HUES48 (cell line): ENCODE results near the gene TXNL4A.

Experiments used
- H3K27ac ChIP-seq: one replicate; pipeline ENCODE4 v1.7.0; 2013; ENCODE audit warnings: low read depth, low read length, inconsistent platforms
- H3K27me3 ChIP-seq: 2 replicates; pipeline ENCODE4 v1.6.1; 2013; ENCODE audit warnings: mild to moderate bottlenecking, low read length; ENCODE audit not compliant: control insufficient read depth, insufficient read depth
- H3K36me3 ChIP-seq: 2 replicates; pipeline ENCODE4 v1.6.1; 2013; ENCODE audit warnings: low read length; ENCODE audit not compliant: control insufficient read depth, insufficient read depth
- H3K4me1 ChIP-seq: 2 replicates; pipeline ENCODE4 v1.6.1; 2013; ENCODE audit warnings: mild to moderate bottlenecking, low read length; ENCODE audit not compliant: control insufficient read depth, insufficient read depth
- H3K4me3 ChIP-seq: 2 replicates; pipeline ENCODE4 v1.5.1; 2013; ENCODE audit warnings: mild to moderate bottlenecking, low read depth, low read length
- H3K9ac ChIP-seq: 2 replicates; pipeline ENCODE4 v1.6.1; 2013; ENCODE audit warnings: mild to moderate bottlenecking, low read depth, low read length, moderate library complexity
- H3K9me3 ChIP-seq: 2 replicates; pipeline ENCODE4 v1.6.1; 2013; ENCODE audit warnings: low read length; ENCODE audit not compliant: control insufficient read depth, insufficient read depth

The TXNL4A gene

DNA sequence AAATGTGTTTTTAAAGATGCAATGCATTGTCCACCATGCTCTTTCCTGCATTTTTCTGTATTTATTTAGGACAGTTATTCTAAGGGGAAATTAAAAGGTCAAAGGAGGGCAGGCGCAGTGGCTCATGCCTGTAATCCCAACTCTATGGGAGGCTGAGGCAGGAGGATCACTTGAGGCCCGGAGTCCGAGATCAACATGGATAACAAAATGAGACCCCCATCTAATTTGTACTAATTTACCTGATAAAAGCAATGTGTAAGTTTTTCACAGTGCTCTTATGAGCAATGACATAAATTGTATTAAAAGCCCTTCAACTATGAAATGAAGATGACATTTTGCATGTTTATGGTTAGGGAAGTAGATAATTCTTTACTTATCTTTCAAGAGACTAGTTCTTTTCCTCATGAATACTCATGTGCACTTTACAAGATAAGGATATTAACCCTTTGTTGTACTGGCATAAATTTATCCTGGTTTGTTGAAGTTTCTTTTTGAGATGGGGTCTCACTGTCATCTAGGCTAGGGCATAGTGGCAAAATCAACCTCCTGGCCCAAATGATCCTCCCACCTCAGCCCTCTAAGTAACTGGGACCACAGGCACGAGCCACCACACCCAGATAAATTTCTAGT, 14.2 kb downstream of the TXNL4A start:
- Histone ChIP-seq H3K4me1 (no peaks in the 10 kb centered on the region), H3K9ac (no peak overlapping the region), H3K27ac (no peak overlapping the region), H3K27me3 (no peaks in the 10 kb centered on the region), H3K36me3 (peaks cover 80% of the 10 kb centered on the region), H3K4me3 (no peak overlapping the region), H3K9me3 (no peaks in the 10 kb centered on the region)

DNA sequence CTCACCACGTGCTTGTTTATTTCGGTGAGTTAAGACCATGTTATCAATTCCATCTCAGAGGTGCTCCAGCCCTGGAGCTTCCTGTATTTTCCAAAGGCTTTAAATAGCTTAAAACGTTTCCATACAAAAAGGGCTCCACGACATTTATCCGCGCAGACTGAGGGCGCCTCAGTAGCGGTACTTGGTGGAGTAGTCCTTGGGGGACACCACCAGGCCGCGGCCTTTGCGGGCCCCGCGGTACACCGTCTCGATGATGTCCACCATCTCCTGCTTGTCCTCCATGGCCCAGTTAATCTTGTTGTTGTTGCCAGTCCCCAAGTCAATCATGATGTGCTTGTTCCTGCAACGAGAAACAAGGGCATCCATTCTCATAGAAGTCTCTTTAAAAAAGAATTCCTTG, 14.8 kb downstream of the TXNL4A start:
- Histone ChIP-seq H3K9ac (no peak overlapping the region), H3K36me3 (peaks cover 79% of the 10 kb centered on the region), H3K4me1 (no peaks in the 10 kb centered on the region), H3K9me3 (no peaks in the 10 kb centered on the region), H3K4me3 (no peak overlapping the region), H3K27ac (no peak overlapping the region), H3K27me3 (no peaks in the 10 kb centered on the region)

GRCh38 chr18:79972720-79973119, 15.6 kb downstream of the TXNL4A start:
- no peak overlapping the region for H3K4me3 ChIP-seq
- H3K9ac ChIP-seq, result no peak overlapping the region
- no peaks in the 10 kb centered on the region for H3K9me3 ChIP-seq
- H3K4me1 ChIP-seq, result no peaks in the 10 kb centered on the region
- H3K27me3 ChIP-seq, result no peaks in the 10 kb centered on the region
- no peak overlapping the region for H3K27ac ChIP-seq
- peaks cover 76% of the 10 kb centered on the region for H3K36me3 ChIP-seq

DNA sequence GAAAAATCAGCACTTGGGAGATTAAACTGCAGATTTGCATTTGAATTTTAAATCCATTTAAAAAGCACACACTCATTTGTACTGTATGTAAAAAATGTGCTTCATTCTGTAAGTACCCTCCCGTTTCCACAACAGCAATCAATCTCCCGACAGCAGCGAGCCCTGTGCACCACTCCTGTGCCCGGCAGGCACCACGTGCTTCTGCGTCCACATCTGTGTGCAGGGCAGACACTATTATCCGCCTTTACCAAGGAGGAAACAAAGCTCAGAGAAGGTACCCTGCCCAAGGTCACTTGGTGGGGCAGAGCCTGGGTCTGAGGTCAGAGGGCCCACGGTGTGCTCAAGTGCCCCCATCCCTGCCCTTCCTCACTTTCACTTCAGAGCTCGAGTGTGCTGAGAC, 16.4 kb downstream of the TXNL4A start:
- H3K9me3 ChIP-seq, result no peaks in the 10 kb centered on the region
- peaks cover 69% of the 10 kb centered on the region for H3K36me3 ChIP-seq
- no peak overlapping the region for H3K27ac ChIP-seq
- H3K4me3 ChIP-seq, result no peak overlapping the region
- H3K27me3 ChIP-seq, result no peaks in the 10 kb centered on the region
- H3K9ac ChIP-seq, result no peak overlapping the region
- no peaks in the 10 kb centered on the region for H3K4me1 ChIP-seq

DNA sequence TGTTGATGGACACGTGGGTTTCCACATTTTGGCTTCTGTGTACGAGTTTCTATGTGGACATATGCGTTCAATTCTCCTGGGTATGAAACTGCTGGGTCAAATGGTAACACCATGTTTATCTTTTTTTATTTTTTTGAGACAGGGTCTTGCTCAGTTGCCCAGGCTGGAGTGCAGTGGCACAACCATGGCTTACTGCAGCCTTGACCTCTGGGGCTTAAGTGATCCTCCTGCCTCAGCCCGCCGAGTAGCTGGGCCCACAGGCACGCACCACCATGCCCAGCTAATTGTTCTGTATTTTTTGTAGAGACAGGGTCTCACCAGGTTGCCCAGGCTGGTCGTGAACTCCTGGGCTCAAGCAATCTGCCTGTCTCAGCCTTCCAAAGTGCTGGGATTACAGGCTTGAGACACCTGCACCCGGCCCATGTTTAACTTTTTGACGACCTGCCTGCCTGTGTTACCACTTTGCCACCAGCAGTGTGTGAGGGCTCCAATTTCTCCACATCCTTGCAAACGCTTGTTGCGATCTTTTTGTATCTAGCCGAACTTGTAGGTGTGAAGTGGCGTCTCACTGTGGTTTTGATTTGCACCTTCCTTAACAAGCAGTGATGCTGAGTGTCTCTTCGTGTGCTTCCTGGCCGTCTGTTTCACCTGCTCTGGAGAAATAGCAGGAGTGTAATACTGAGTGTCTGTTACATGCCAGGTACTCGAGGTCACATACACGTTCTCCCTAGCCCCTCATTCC, 17.0 kb downstream of the TXNL4A start:
- H3K4me1 ChIP-seq, result no peaks in the 10 kb centered on the region
- H3K9me3 ChIP-seq, result no peaks in the 10 kb centered on the region
- peaks cover 64% of the 10 kb centered on the region for H3K36me3 ChIP-seq
- H3K27ac ChIP-seq, result no peak overlapping the region
- H3K4me3 ChIP-seq, result no peak overlapping the region
- no peak overlapping the region for H3K9ac ChIP-seq
- H3K27me3 ChIP-seq, result no peaks in the 10 kb centered on the region

DNA sequence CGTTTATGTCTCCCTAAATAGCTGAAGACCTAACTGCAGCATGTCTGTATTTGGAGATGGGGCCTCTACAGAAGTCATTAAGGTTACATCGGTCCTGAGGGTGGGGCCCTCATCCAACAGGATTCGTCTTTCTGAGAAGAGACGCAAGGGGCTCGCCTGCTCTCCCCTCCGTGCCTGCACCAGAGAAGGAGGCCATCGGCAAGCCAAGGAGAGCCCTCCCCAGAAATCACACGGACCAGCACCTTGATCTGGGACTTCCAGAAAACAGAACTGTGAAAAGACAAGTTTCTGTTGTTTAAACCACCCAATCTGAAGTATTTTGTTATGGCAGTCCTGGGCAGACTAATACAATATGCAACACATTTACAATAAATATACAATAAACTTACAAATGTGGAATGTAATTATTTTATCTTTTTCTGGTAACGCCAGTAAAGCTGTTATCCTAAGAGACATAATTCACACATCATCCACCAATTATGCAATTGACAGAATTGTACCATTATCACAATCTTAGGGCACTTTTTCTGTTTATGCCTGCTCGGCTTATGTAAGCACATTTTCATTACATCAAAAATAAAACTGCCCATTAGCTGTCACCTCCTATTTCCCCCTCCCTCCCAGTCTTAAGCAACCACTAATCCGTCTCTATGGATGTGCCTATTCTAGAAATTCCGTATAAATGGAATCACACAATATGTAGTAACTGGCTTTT, 17.8 kb downstream of the TXNL4A start:
- H3K9ac ChIP-seq, result no peak overlapping the region
- H3K4me3 ChIP-seq, result no peak overlapping the region
- H3K27ac ChIP-seq, result no peak overlapping the region
- H3K27me3 ChIP-seq, result no peaks in the 10 kb centered on the region
- H3K9me3 ChIP-seq, result no peaks in the 10 kb centered on the region
- peaks cover under 1% of the 10 kb centered on the region; the same call in 1 of the 2 replicates for H3K4me1 ChIP-seq
- peaks cover 56% of the 10 kb centered on the region for H3K36me3 ChIP-seq

- Histone ChIP-seq H3K9ac (no peak overlapping the region), H3K4me3 (no peak overlapping the region; the same call in 1 of the 2 replicates), H3K36me3 (peaks cover 6% of the 10 kb centered on the region), H3K27me3 (peaks cover 49% of the 10 kb centered on the region), H3K4me1 (peaks cover 12% of the 10 kb centered on the region), H3K9me3 (no peaks in the 10 kb centered on the region), H3K27ac (peak overlapping the region; percentile 39)
Measured at GRCh38 chr18:79965119-79965902, 23.1 kb downstream of the TXNL4A start.

DNA sequence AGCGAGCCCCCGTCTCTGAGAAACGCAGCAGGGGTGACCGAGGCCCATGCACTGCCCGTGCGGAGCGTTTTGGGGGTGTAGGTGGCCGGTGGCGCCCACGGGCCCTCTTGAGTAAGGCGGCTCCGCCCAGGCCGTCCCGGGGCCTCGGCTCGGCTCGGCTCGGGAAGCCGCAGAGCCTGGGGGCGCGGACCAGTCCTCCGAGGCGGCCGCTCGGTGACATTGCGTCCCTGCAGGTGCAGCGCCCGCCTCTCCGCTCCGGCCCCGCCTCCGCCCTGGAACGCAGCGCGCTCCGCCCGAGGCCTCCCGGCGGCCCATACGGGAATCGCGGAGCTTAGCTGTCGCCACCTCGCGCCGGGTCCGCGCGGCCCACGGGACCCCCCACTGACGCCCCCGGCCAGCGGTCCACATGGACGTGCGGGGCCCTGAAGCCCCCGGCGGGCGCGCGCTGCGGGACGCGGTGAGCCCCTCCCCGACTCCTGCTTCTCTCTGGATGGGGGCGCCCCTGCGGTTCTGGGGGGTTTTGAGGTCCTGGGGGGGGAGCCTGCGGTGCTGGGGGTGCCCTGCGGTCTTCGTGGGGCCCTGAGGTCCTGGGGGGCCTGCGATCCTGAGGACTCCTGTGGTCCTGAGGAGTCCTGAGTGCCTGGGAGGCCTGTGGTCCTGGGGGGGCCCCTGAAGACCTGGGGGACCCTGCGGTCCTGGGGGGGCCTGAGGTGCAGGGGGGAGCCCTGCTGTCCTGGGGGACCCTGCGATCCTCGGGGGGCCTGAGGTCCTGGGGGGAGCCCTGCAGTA, 23.8 kb downstream of the TXNL4A start, which contains the start of gene HSBP1L1:
Gene HSBP1L1, plus strand, starts transcription at position 314 of the 789 bp plus-strand sequence. Its CDS starts 93 bp downstream, at position 407.
- Histone ChIP-seq H3K27ac (peak within 1 kb of the TSS; percentile 39), H3K9ac (no peak within 1 kb of the TSS; the same call in 1 of the 2 replicates), H3K9me3 (no peaks in the 10 kb centered on the region), H3K4me1 (peaks cover 18% of the 10 kb centered on the region), H3K36me3 (no peaks in the 10 kb centered on the region), H3K4me3 (peak within 1 kb of the TSS; percentile 50; the same call in 1 of the 2 replicates), H3K27me3 (peaks cover 56% of the 10 kb centered on the region)

DNA sequence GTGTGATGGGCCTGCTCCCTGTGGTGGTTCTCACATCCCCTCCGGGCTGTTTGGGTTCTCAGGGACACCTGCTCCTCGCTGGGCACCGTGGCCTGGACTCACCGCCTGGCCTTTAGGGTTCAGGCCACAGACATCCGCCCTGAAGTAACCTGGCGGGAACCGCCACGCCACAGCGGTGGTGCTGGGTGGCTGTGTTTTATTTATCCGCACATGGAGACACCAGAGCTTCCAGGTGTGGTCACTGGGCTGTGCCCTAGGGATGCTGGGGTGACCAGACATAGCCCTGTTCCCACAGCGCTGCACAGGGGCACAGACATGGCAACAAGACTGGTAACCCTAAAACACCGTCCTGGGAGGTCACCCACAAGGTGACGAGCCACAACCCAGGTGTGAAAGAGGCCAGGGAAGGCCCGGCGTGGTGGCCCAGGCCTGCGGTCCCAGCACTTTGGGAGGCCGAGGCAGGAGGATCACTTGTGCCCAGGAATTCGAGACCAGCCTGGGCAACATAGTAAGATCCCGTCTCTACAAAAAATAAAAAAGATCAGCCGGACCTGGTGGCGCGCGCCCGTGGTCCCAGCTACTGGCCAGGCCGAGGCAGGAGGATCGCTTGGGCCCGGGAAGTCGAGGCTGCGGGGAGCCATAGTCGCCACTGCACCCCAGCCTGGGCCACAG, 24.6 kb downstream of the TXNL4A start:
- Histone ChIP-seq H3K9ac (no peak overlapping the region), H3K4me3 (peak overlapping the region; percentile 50; the same call in 1 of the 2 replicates), H3K36me3 (no peaks in the 10 kb centered on the region), H3K27ac (no peak overlapping the region), H3K27me3 (peaks cover 64% of the 10 kb centered on the region), H3K4me1 (peaks cover 21% of the 10 kb centered on the region), H3K9me3 (no peaks in the 10 kb centered on the region)
